H1 (cell line): ENCODE results near the gene SMARCA2. TPM values are rescaled to one million over a fixed set of nuclear protein-coding genes. Genes with fewer than 3 reads are reported as not detected.

Source experiments
- CTCF ChIA-PET: fragments of 300-600 bp; sonication (Branson Sonifier 250); formaldehyde crosslinking; loops from one replicate; lab custom pipeline; 2021; ENCODE audit not compliant: partially characterized antibody; lab: Charles Lee
- POLR2A ChIA-PET: fragments of 300-600 bp; sonication (Branson Sonifier 250); formaldehyde crosslinking; loops from one replicate; lab custom pipeline; 2021; ENCODE audit warnings: inconsistent platforms; ENCODE audit not compliant: partially characterized antibody; lab: Charles Lee
- DNase-seq, 2 experiments: peaks; one replicate each; pipeline versions ENCODE4 v3.0.0 to v3.0.0-alpha.2; 2010 to 2022; ENCODE audit warnings: low spot score in 2 of 2, low read depth in 1 of 2, mixed read lengths in 1 of 2
- FAIRE-seq: peaks from 2 replicates; lab custom pipeline; 2011; peaks lifted over from hg19 to GRCh38; lab: Jason Lieb, UNC
- H2AFZ ChIP-seq: 2 replicates; pipeline ENCODE4 v1.8.1; 2012; ENCODE audit warnings: low read length, inconsistent platforms
- H2AK5ac ChIP-seq: 2 replicates; pipeline ENCODE4 v1.6.1; 2013; ENCODE audit warnings: low read depth, low read length
- H2BK120ac ChIP-seq: replicated peaks from 2 replicates; pipeline ENCODE3; 2013; ENCODE audit warnings: low read depth, low read length, inconsistent platforms
- H2BK12ac ChIP-seq: 2 replicates; pipeline ENCODE4 v1.6.1; 2013; ENCODE audit warnings: low read depth, low read length
- H2BK15ac ChIP-seq: 2 replicates; pipeline ENCODE4 v1.6.1; 2013; ENCODE audit warnings: low read length
- H2BK20ac ChIP-seq: 2 replicates; pipeline ENCODE4 v1.6.1; 2013; ENCODE audit warnings: low read length
- H2BK5ac ChIP-seq: 2 replicates; pipeline ENCODE4 v1.6.1; 2013; ENCODE audit warnings: low read depth, low read length
- H3K14ac ChIP-seq: 2 replicates; pipeline ENCODE4 v1.6.1; 2013; ENCODE audit warnings: inconsistent platforms; ENCODE audit not compliant: insufficient read length
- H3K18ac ChIP-seq: 2 replicates; pipeline ENCODE4 v1.6.1; 2013; ENCODE audit warnings: low read length; ENCODE audit errors: extremely low read depth
- H3K23ac ChIP-seq: 2 replicates; pipeline ENCODE4 v1.6.1; 2013; ENCODE audit warnings: inconsistent platforms; ENCODE audit not compliant: insufficient read length
- H3K23me2 ChIP-seq: 2 replicates; pipeline ENCODE4 v1.6.1; 2013; ENCODE audit warnings: low read depth, low read length
- H3K27ac ChIP-seq: 2 replicates; pipeline ENCODE4 v1.6.1; 2011; ENCODE audit warnings: low read depth, low read length, inconsistent platforms
- H3K27me3 ChIP-seq, 4 experiments: replicated peaks in 1 of 4; 1 replicate in 1 of 4; 2 replicates in 3 of 4; pipeline versions ENCODE4 v1.6.1 to v1.8.1; 2011 to 2013; ENCODE audit warnings: low read length in 3 of 4, mild to moderate bottlenecking in 3 of 4, inconsistent platforms in 2 of 4, mixed read lengths in 2 of 4, moderate library complexity in 1 of 4; ENCODE audit not compliant: control insufficient read depth in 3 of 4, insufficient read depth in 3 of 4; ENCODE audit errors: extremely low read depth in 1 of 4
- H3K36me3 ChIP-seq, 4 experiments: 2 replicates each; pipeline versions ENCODE4 v1.6.1 to v1.8.1; 2011 to 2013; ENCODE audit warnings: mild to moderate bottlenecking in 4 of 4, low read length in 3 of 4, moderate library complexity in 2 of 4, control low read depth in 1 of 4, inconsistent platforms in 1 of 4; ENCODE audit not compliant: insufficient read depth in 4 of 4, control insufficient read depth in 2 of 4
- H3K4ac ChIP-seq: replicated peaks from 2 replicates; pipeline ENCODE3; 2013; ENCODE audit warnings: low read length, low read depth, mixed read lengths, inconsistent platforms; ENCODE audit not compliant: insufficient read length
- H3K4me1 ChIP-seq, 4 experiments: replicated peaks in 1 of 4; 1 replicate in 1 of 4; 2 replicates in 3 of 4; pipeline versions ENCODE4 v1.6.1 to v1.8.1; 2011 to 2013; ENCODE audit warnings: low read length in 3 of 4, inconsistent platforms in 2 of 4, mixed read lengths in 1 of 4; ENCODE audit not compliant: insufficient read depth in 4 of 4, control insufficient read depth in 3 of 4
- H3K4me2 ChIP-seq, 2 experiments: 2 replicates each; pipeline versions ENCODE4 v1.6.1 to v1.8.1; 2011 to 2013; ENCODE audit warnings: low read depth in 2 of 2, low read length in 2 of 2, control low read depth in 1 of 2, inconsistent platforms in 1 of 2, mild to moderate bottlenecking in 1 of 2; ENCODE audit not compliant: insufficient read depth in 1 of 2
- H3K4me3 ChIP-seq, 4 experiments: fragments of 200-600, 300-600 bp in 1 of 4; sonication (generic), shearing (Covaris generic), sonication (Bioruptor Twin) in 1 of 4; 2 replicates each; pipeline versions ENCODE4 v1.5.1 to v1.8.1; 2011 to 2016; ENCODE audit warnings: low read length in 4 of 4, low read depth in 3 of 4, control low read depth in 2 of 4, inconsistent platforms in 2 of 4, mild to moderate bottlenecking in 2 of 4, mixed read lengths in 1 of 4, moderate library complexity in 1 of 4; ENCODE audit not compliant: insufficient read depth in 2 of 4; ENCODE audit errors: extremely low read depth in 1 of 4
- H3K56ac ChIP-seq: replicated peaks from 2 replicates; pipeline ENCODE3; 2013; ENCODE audit warnings: low read depth, mild to moderate bottlenecking, mixed read lengths, low read length, inconsistent platforms; ENCODE audit not compliant: insufficient read length
- H3K79me1 ChIP-seq: 2 replicates; pipeline ENCODE4 v1.6.1; 2013; ENCODE audit warnings: low read depth, low read length, control low read depth
- H3K79me2 ChIP-seq, 2 experiments: 2 replicates each; pipeline versions ENCODE4 v1.6.1 to v1.8.1; 2012 to 2013; ENCODE audit warnings: low read length in 2 of 2, mild to moderate bottlenecking in 2 of 2, inconsistent platforms in 1 of 2; ENCODE audit not compliant: insufficient read depth in 2 of 2, control insufficient read depth in 1 of 2
- H3K9ac ChIP-seq, 4 experiments: replicated peaks in 1 of 4; 1 replicate in 1 of 4; 2 replicates in 3 of 4; pipeline versions ENCODE4 v1.6.1 to v1.8.1; 2011 to 2013; ENCODE audit warnings: low read depth in 3 of 4, low read length in 3 of 4, control low read depth in 2 of 4, mild to moderate bottlenecking in 2 of 4, moderate library complexity in 2 of 4, inconsistent platforms in 1 of 4; ENCODE audit errors: extremely low read depth in 1 of 4
- H3K9me3 ChIP-seq, 2 experiments: 2 replicates each; pipeline versions ENCODE4 v1.6.1 to v1.8.1; 2012 to 2013; ENCODE audit warnings: mild to moderate bottlenecking in 2 of 2, moderate library complexity in 2 of 2, control low read depth in 1 of 2, inconsistent platforms in 1 of 2, low read depth in 1 of 2, low read length in 1 of 2, mixed read lengths in 1 of 2; ENCODE audit not compliant: insufficient read depth in 2 of 2
- H4K20me1 ChIP-seq, 2 experiments: replicated peaks in 1 of 2; 2 replicates each; pipeline versions ENCODE3 to v1.8.1; 2011 to 2013; ENCODE audit warnings: inconsistent platforms in 2 of 2, low read length in 2 of 2, mild to moderate bottlenecking in 1 of 2; ENCODE audit not compliant: insufficient read depth in 2 of 2, control insufficient read depth in 1 of 2
- H4K5ac ChIP-seq: 2 replicates; pipeline ENCODE4 v1.6.1; 2013; ENCODE audit warnings: low read length, low read depth, mixed read lengths, inconsistent platforms; ENCODE audit not compliant: insufficient read length
- H4K8ac ChIP-seq: 2 replicates; pipeline ENCODE4 v1.8.0; 2013; ENCODE audit warnings: mild to moderate bottlenecking, moderate library complexity, low read length, inconsistent platforms; ENCODE audit not compliant: insufficient read depth; ENCODE audit errors: extremely low read depth
- H4K91ac ChIP-seq: replicated peaks from 2 replicates; pipeline ENCODE3; 2013; ENCODE audit warnings: low read length, mixed read lengths, inconsistent platforms; ENCODE audit not compliant: insufficient read length
- BACH1 ChIP-seq: IDR thresholded peaks from 2 replicates; pipeline ENCODE4 v1.6.1; 2012; ENCODE audit warnings: low read length, improper control_type of control experiment
- EZH2 ChIP-seq: fragments of 200-600 bp; sonication (generic); IDR thresholded peaks from 2 replicates; pipeline ENCODE4 v1.7.1; 2012; ENCODE audit warnings: low read depth, mild to moderate bottlenecking, moderate library complexity, low read length, inconsistent platforms; ENCODE audit not compliant: severe bottlenecking
- GABPA ChIP-seq: IDR thresholded peaks from 2 replicates; pipeline ENCODE4 v1.6.1; 2011; ENCODE audit warnings: mild to moderate bottlenecking, low read length, moderate library complexity, borderline replicate concordance; ENCODE audit not compliant: insufficient read depth
- NRF1 ChIP-seq: IDR thresholded peaks from 2 replicates; pipeline ENCODE4 v1.6.1; 2011; ENCODE audit warnings: mild to moderate bottlenecking, low read depth, low read length, improper control_type of control experiment
- RBBP5 ChIP-seq: IDR thresholded peaks from 2 replicates; pipeline ENCODE4 v1.7.1; 2012; ENCODE audit warnings: low read depth, mild to moderate bottlenecking, inconsistent platforms, low read length, moderate library complexity, borderline replicate concordance
- RNF2 ChIP-seq: fragments of 200-900, 300-1000 bp; sonication (generic); IDR thresholded peaks from 2 replicates; pipeline ENCODE4 v1.7.1; 2016; ENCODE audit warnings: borderline replicate concordance, low read depth, mild to moderate bottlenecking, antibody characterized with exemption, low read length; ENCODE audit not compliant: poor library complexity, severe bottlenecking; ENCODE audit errors: missing control alignments
- RXRA ChIP-seq: IDR thresholded peaks from 2 replicates; pipeline ENCODE4 v1.6.1; 2011; ENCODE audit warnings: low read depth, mild to moderate bottlenecking, low read length, moderate library complexity; ENCODE audit not compliant: insufficient read depth
- SIRT6 ChIP-seq: IDR thresholded peaks from one replicate; pipeline ENCODE4 v1.7.1; 2012; ENCODE audit warnings: low read length, inconsistent platforms
- TCF12 ChIP-seq: IDR thresholded peaks from 2 replicates; pipeline ENCODE4 v1.6.1; 2011; ENCODE audit warnings: low read depth, mild to moderate bottlenecking, low read length
- USF2 ChIP-seq: IDR thresholded peaks from 2 replicates; pipeline ENCODE4 v1.6.1; 2011; ENCODE audit warnings: low read length, improper control_type of control experiment
- WGBS, 2 experiments: shearing (Covaris generic) in 1 of 2; methylation state at CpG; one replicate each; pipeline versions ENCODE4 v1.1.6 to v1.1.7; 2013 to 2015; ENCODE audit warnings: low lambda C conversion rate in 2 of 2, mixed read lengths in 2 of 2, inconsistent platforms in 1 of 2, low coverage in 1 of 2, missing lambda C conversion rate in 1 of 2; ENCODE audit not compliant: insufficient replicate concordance in 2 of 2, insufficient coverage in 1 of 2, insufficient read length in 1 of 2; ENCODE audit errors: extremely low coverage in 1 of 2, missing lambda C conversion rate in 1 of 2; 5-methylcytosine and 5-hydroxymethylcytosine counted together
- polyA plus RNA-seq, 7 experiments: library from polyadenylated mRNA; depleted of rRNA in 3 of 7; stranded (reverse) in 5 of 7; unstranded in 2 of 7; fragments of >200 nt in 5 of 7; fragments of 200-250 nt in 2 of 7; gene quantifications; 1 replicate in 5 of 7; 2 replicates in 1 of 7; 4 replicates in 1 of 7; pipeline versions ENCODE4 v1.2.1 to v1.2.3, GENCODE V29; 2011 to 2013; ENCODE audit warnings: missing spikeins in 2 of 7, mixed read lengths in 2 of 7
- total RNA-seq: library from RNA; stranded (reverse); fragmentation: NEBNext Ultra II Directional; extraction: Animal tissue kit (Norgen Biotek cat#: 25700); gene quantifications from 2 replicates; pipeline ENCODE4 v1.2.1, GENCODE V29; 2021

SMARCA2 gene
- total and polyA plus RNA-seq, 2 of the 8 experiments (the other 6 are each of a cell fraction or from before 2014, with no cell fraction given), result 6.3 to 21.7 TPM

GRCh38 chr9:1978941-1979340, 36.2 kb upstream of the SMARCA2 start:
- 84% methylated on average over 5 of the region's 5 CpGs; no CpG with 5 or more reads in 1 of the 2 experiments for WGBS, 2 experiments
- Histone ChIP-seq H3K4ac (no peak overlapping the region), H2BK20ac (no peak overlapping the region), H3K4me2 (no peak overlapping the region), H3K23me2 (no peaks in the 10 kb centered on the region), H3K27ac (no peak overlapping the region; the same call in 1 of the 2 replicates), H3K14ac (no peak overlapping the region), H4K20me1 (no peaks in the 10 kb centered on the region), H2BK5ac (no peak overlapping the region), H3K9ac (no peak overlapping the region), H3K56ac (no peak overlapping the region), H4K91ac (no peak overlapping the region), H4K5ac (no peak overlapping the region), H2BK120ac (no peak overlapping the region), H3K36me3 (no peaks in the 10 kb centered on the region), H3K23ac (no peak overlapping the region), H3K79me2 (no peaks in the 10 kb centered on the region), H3K4me1 (no peaks in the 10 kb centered on the region), H3K4me3 (no peak overlapping the region), H2AK5ac (no peak overlapping the region), H2BK12ac (no peak overlapping the region), H2AFZ (no peak overlapping the region), H3K27me3 (no peaks in the 10 kb centered on the region), H3K79me1 (no peaks in the 10 kb centered on the region), H2BK15ac (no peak overlapping the region), H3K18ac (no peak overlapping the region), H3K9me3 (no peaks in the 10 kb centered on the region), H4K8ac (no peak overlapping the region)
- CTCF ChIA-PET, result interaction anchor here (1.4 kb wide), 1 partner anchor 87 kb away, joined by 3 read pairs; no protein-coding TSS in a partner anchor
- DNase-seq (no peak), FAIRE-seq (no peak)
- no peak for TF ChIP-seq NRF1
- TF ChIP-seq EZH2, result no peak
- no peak for TF ChIP-seq RBBP5
- TF ChIP-seq GABPA, result no peak
- no peak for TF ChIP-seq TCF12
- TF ChIP-seq RXRA, result no peak
- TF ChIP-seq USF2, result no peak
- no peak for TF ChIP-seq SIRT6
- no peak for TF ChIP-seq RNF2
- TF ChIP-seq BACH1, result no peak
- POLR2A ChIA-PET, result no interaction called here
